IPS-20b (cell line): Measurements from ENCODE around the gene MARCHF10.
"Not testable (repeated sequence)": the region's sequence is repeated elsewhere in the genome, so short reads cannot be mapped to it uniquely, and the experiment has no call there.

ENCODE experiments used
- H3K27ac ChIP-seq: one replicate; pipeline ENCODE4 v1.5.1; 2013; ENCODE audit warnings: low read length
- H3K27me3 ChIP-seq: 2 replicates; pipeline ENCODE4 v1.6.1; 2013; ENCODE audit warnings: mild to moderate bottlenecking, low read length, inconsistent platforms; ENCODE audit not compliant: insufficient read depth
- H3K36me3 ChIP-seq: 2 replicates; pipeline ENCODE4 v1.6.1; 2013; ENCODE audit warnings: low read depth, mild to moderate bottlenecking, inconsistent platforms, low read length, moderate library complexity; ENCODE audit not compliant: insufficient read depth
- H3K4me1 ChIP-seq: 2 replicates; pipeline ENCODE4 v1.6.1; 2013; ENCODE audit warnings: mild to moderate bottlenecking, control low read depth, inconsistent platforms, low read length, moderate library complexity; ENCODE audit not compliant: insufficient read depth
- H3K4me3 ChIP-seq: 2 replicates; pipeline ENCODE4 v1.5.1; 2013; ENCODE audit warnings: mild to moderate bottlenecking, low read length, inconsistent platforms
- H3K9ac ChIP-seq: 2 replicates; pipeline ENCODE4 v1.6.1; 2013; ENCODE audit warnings: low read depth, mild to moderate bottlenecking, inconsistent platforms, low read length, moderate library complexity
- H3K9me3 ChIP-seq: 2 replicates; pipeline ENCODE4 v1.6.1; 2013; ENCODE audit warnings: mild to moderate bottlenecking, low read depth, low read length, inconsistent platforms; ENCODE audit not compliant: insufficient read depth

MARCHF10 gene

GRCh38 chr17:62794666-62794971, 13.5 kb downstream of the MARCHF10 start:
- peaks cover 4% of the 10 kb centered on the region; the same call in 1 of the 2 replicates for H3K4me1 ChIP-seq
- no peaks in the 10 kb centered on the region for H3K36me3 ChIP-seq
- H3K4me3 ChIP-seq, result no peak overlapping the region
- H3K9me3 ChIP-seq, result no peaks in the 10 kb centered on the region
- H3K27ac ChIP-seq, result no peak overlapping the region
- H3K9ac ChIP-seq, result no peak overlapping the region
- no peaks in the 10 kb centered on the region for H3K27me3 ChIP-seq

GRCh38 chr17:62793919-62794665, 14.0 kb downstream of the MARCHF10 start:
- Histone ChIP-seq H3K4me3 (no peak overlapping the region), H3K4me1 (peaks cover 4% of the 10 kb centered on the region; the same call in 1 of the 2 replicates), H3K9ac (no peak overlapping the region), H3K36me3 (no peaks in the 10 kb centered on the region), H3K27ac (no peak overlapping the region), H3K27me3 (no peaks in the 10 kb centered on the region), H3K9me3 (no peaks in the 10 kb centered on the region)

GRCh38 chr17:62792447-62792800, 15.7 kb downstream of the MARCHF10 start:
- no peaks in the 10 kb centered on the region for H3K9me3 ChIP-seq
- no peak overlapping the region for H3K4me3 ChIP-seq
- H3K27me3 ChIP-seq, result no peaks in the 10 kb centered on the region
- H3K36me3 ChIP-seq, result no peaks in the 10 kb centered on the region
- H3K4me1 ChIP-seq, result peaks cover 4% of the 10 kb centered on the region; the same call in 1 of the 2 replicates
- H3K9ac ChIP-seq, result no peak overlapping the region
- no peak overlapping the region for H3K27ac ChIP-seq

- Histone ChIP-seq H3K27me3 (no peaks in the 10 kb centered on the region), H3K9me3 (no peaks in the 10 kb centered on the region), H3K4me3 (no peak overlapping the region), H3K4me1 (peaks cover 4% of the 10 kb centered on the region; the same call in 1 of the 2 replicates), H3K27ac (no peak overlapping the region), H3K9ac (no peak overlapping the region), H3K36me3 (no peaks in the 10 kb centered on the region)
These were observed 16.2 kb downstream of the MARCHF10 start for GRCh38 chr17:62791767-62792446.

GRCh38 chr17:62791235-62791734, 16.8 kb downstream of the MARCHF10 start:
- Histone ChIP-seq H3K27me3 (no peaks in the 10 kb centered on the region), H3K36me3 (no peaks in the 10 kb centered on the region), H3K9ac (no peak overlapping the region), H3K27ac (no peak overlapping the region), H3K4me1 (peaks cover 4% of the 10 kb centered on the region; the same call in 1 of the 2 replicates), H3K9me3 (no peaks in the 10 kb centered on the region), H3K4me3 (no peak overlapping the region)

GRCh38 chr17:62790564-62790986, 17.5 kb downstream of the MARCHF10 start:
- no peaks in the 10 kb centered on the region for H3K36me3 ChIP-seq
- no peak overlapping the region for H3K9ac ChIP-seq
- H3K27me3 ChIP-seq, result no peaks in the 10 kb centered on the region
- peaks cover 4% of the 10 kb centered on the region; the same call in 1 of the 2 replicates for H3K4me1 ChIP-seq
- H3K4me3 ChIP-seq, result no peak overlapping the region
- no peak overlapping the region for H3K27ac ChIP-seq
- H3K9me3 ChIP-seq, result no peaks in the 10 kb centered on the region

GRCh38 chr17:62787366-62787765, 20.7 kb downstream of the MARCHF10 start:
- no peak overlapping the region for H3K27ac ChIP-seq
- H3K36me3 ChIP-seq, result no peaks in the 10 kb centered on the region
- no peak overlapping the region for H3K4me3 ChIP-seq
- peaks cover 4% of the 10 kb centered on the region; the same call in 1 of the 2 replicates for H3K4me1 ChIP-seq
- no peaks in the 10 kb centered on the region for H3K9me3 ChIP-seq
- no peak overlapping the region for H3K9ac ChIP-seq
- no peaks in the 10 kb centered on the region for H3K27me3 ChIP-seq

GRCh38 chr17:62786646-62787045, 21.5 kb downstream of the MARCHF10 start:
- Histone ChIP-seq H3K27me3 (no peaks in the 10 kb centered on the region), H3K9me3 (no peaks in the 10 kb centered on the region), H3K4me3 (no peak overlapping the region), H3K9ac (no peak overlapping the region), H3K36me3 (no peaks in the 10 kb centered on the region), H3K27ac (no peak overlapping the region), H3K4me1 (peaks cover 4% of the 10 kb centered on the region; the same call in 1 of the 2 replicates)

DNA sequence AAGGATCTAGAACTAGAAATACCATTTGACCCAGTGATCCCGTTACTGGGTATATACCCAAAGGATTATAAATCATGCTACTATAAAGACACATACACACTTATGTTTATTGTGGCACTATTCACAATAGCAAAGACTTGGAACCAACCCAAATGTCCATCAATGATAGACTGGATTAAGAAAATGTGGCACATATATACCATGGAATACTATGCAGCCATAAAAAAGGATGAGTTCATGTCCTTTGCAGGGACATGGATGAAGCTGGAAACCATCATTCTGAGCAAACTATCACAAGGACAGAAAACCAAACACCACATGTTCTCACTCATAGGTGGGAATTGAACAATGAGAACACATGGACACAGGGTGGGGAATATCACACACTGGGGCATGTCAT, 22.1 kb downstream of the MARCHF10 start:
- H3K27me3 ChIP-seq, H3K9me3 ChIP-seq, H3K4me3 ChIP-seq, H3K27ac ChIP-seq, H3K36me3 ChIP-seq, H3K4me1 ChIP-seq, H3K9ac ChIP-seq: not testable (repeated sequence)

DNA sequence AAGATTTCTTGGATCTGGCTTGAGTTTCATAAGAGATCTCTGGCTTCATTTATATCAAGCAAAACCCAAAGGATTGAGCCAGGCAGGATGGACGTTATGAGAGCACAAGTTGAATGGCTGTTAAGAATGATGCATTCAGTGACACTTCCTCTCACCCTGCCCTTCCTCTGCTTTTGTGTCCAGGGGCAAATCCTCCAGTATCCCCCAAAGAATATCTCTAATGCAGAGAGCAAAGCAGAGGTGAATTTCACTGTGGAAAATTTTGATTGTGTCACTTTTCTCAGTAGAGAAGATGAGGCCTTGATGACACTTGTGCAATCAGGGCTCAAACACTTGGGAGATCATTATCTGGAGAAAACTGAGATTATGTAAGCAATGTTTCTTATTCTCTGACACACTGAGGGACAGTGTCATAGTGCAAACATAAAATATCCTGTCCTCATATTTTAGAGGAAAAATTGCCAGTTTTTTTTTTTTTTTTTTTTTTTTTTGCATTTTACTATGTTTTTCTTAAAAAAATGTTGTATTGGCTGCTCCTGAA, 25.3 kb downstream of the MARCHF10 start:
- no peak overlapping the region for H3K27ac ChIP-seq
- no peaks in the 10 kb centered on the region for H3K27me3 ChIP-seq
- H3K4me3 ChIP-seq, result no peak overlapping the region
- H3K4me1 ChIP-seq, result peaks cover 3% of the 10 kb centered on the region; the same call in 1 of the 2 replicates
- H3K36me3 ChIP-seq, result no peaks in the 10 kb centered on the region
- H3K9me3 ChIP-seq, result no peaks in the 10 kb centered on the region
- H3K9ac ChIP-seq, result no peak overlapping the region

DNA sequence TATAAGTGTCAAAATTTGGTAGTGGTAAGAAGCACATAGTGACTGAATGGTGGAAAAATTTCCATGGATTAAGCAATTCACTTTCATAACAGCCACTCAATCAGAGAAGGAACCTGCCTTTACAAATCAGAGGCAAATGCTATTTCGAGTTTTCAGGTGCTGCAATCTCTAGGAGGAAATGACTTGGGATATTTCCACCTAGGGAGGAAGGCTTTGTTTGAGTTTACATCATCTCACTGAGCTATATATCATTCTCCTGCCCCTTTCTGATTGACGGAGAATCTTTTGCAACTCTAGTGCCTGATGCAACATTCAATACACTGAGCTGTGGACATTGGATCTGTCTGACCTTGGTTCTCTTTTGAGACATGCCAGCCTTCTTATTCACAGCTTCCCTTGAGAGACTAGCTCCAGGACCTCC, 26.3 kb downstream of the MARCHF10 start:
- Histone ChIP-seq H3K4me1 (peaks cover 3% of the 10 kb centered on the region; the same call in 1 of the 2 replicates), H3K27ac (no peak overlapping the region), H3K36me3 (no peaks in the 10 kb centered on the region), H3K9ac (no peak overlapping the region), H3K9me3 (no peaks in the 10 kb centered on the region), H3K27me3 (no peaks in the 10 kb centered on the region), H3K4me3 (no peak overlapping the region)

DNA sequence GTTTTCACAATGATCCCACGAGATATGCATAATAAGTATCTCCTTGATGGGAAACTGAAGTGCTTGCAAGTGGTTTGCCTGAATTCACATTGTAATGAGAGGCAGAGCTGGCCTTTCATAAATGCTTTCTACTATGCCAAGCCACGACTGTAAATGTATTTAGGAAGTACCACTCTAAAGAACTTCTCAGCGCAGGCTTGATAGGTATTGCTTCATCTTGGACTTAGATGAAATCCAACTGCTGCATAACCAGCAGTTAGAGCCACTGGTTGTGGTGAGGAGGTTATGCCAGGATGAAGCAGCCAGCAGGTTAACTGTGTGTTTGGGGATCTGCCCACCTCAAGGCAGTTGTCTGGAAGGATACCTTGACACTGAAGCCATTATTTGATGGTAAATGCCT, 26.8 kb downstream of the MARCHF10 start:
- peaks cover 3% of the 10 kb centered on the region; the same call in 1 of the 2 replicates for H3K4me1 ChIP-seq
- no peak overlapping the region for H3K27ac ChIP-seq
- H3K9me3 ChIP-seq, result no peaks in the 10 kb centered on the region
- no peak overlapping the region for H3K9ac ChIP-seq
- no peak overlapping the region for H3K4me3 ChIP-seq
- H3K27me3 ChIP-seq, result no peaks in the 10 kb centered on the region
- no peaks in the 10 kb centered on the region for H3K36me3 ChIP-seq
